ENCODE results near the gene PHYHIPL.
A peak's percentile ranks its signal among the peaks of the same experiment; 100 is the strongest.

The PHYHIPL gene

DNA sequence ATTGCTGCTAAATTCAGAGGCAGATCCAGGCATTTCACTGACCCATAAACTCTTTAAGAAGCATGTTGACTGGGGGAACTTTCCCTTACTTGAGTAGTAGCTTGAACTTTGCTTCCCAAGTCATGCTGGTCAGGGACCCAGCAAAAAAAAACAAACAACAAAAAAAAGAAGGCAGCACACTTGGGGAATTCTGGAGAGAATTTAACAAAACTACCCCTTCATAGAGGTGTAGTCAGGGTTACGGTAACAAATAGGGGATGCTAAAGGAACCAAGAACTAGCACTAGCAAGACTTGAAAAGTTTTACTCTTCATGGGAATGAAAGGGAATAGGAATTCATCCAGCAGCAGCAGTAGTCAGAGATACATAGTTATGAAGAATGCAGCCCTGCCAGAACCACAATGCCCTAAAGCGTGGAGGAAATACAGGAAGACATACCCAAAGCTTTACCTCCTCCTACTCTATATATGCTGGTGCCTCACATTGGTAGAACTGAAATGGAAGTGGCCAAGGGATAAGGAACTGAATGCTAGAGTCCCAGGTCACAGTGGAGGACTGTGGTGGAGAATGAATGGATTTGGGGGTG lies 67.3 kb downstream of the PHYHIPL start (continued):
- TF ChIP-seq ZNF518A (tag by site-specific recombination; conservative IDR thresholded peaks at IDR 0.05; ENCODE audit: low read depth) = no peak
- no peak for TF ChIP-seq ZNF24 (tag by site-specific recombination; IDR thresholded peaks at IDR 0.05)
- no peak for TF ChIP-seq ZNF600 (tag by site-specific recombination; IDR thresholded peaks at IDR 0.05)

DNA sequence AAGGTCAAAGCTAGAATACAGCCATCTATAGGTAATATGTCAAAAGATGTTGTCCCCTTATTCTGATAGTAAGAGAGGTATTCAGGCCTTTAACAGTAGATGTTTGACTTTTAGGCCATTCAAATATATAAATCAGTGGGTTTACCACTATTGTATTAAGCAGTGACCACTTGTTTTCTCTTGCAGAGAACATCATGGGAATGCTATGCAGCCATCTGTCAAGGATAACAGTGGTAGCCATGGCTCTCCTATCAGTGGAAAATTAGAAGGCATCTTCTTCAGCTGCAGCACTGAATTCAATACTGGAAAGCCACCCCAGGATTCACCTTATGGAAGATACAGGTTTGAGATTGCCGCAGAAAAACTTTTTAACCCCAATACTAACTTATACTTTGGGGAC lies 68.4 kb downstream of the PHYHIPL start:
- ChIA-PET POLR2A (no interaction called here), CTCF (interaction anchor here (1.1 to 1.2 kb wide), 2 partner anchors 336 to 381 kb away, joined by 3 to 4 read pairs; no protein-coding TSS in a partner anchor)
- no peak overlapping the region for H3K27ac ChIP-seq (ENCODE audit: extremely low read depth, low read depth, low read length)
- H3K9me3 ChIP-seq (ENCODE audit: control insufficient read depth, insufficient read depth, low read depth, low read length) = no peaks in the 10 kb centered on the region
- TF ChIP-seq ZNF274 (IDR thresholded peaks at IDR 0.05; ENCODE audit: low read length) (no peak), ZNF274 (tag by site-specific recombination; IDR thresholded peaks at IDR 0.05; ENCODE audit: borderline replicate concordance) (no peak)
- no peak overlapping the region for H3K4me3 ChIP-seq (ENCODE audit: low read depth, low read length)
- H3K36me3 ChIP-seq (ENCODE audit: control insufficient read depth in 2 of 2, insufficient read depth in 1 of 2, low read length in 2 of 2) = no peaks in the 10 kb centered on the region
- H3K4me1 ChIP-seq (ENCODE audit: control insufficient read depth, insufficient read depth, low read length) = no peaks in the 10 kb centered on the region

- Histone ChIP-seq H3K36me3 (ENCODE audit: control insufficient read depth in 2 of 2, insufficient read depth in 1 of 2, low read length in 2 of 2) (no peaks in the 10 kb centered on the region), H3K9me3 (ENCODE audit: control insufficient read depth, insufficient read depth, low read depth, low read length) (no peaks in the 10 kb centered on the region), H3K4me3 (ENCODE audit: low read depth, low read length) (no peak overlapping the region), H3K27ac (ENCODE audit: extremely low read depth, low read depth, low read length) (no peak overlapping the region), H3K4me1 (ENCODE audit: control insufficient read depth, insufficient read depth, low read length) (no peaks in the 10 kb centered on the region)
- ChIA-PET CTCF (interaction anchor here (0.7 to 1.2 kb wide), 3 partner anchors 335 to 380 kb away, joined by 3 to 4 read pairs (median 3); no protein-coding TSS in a partner anchor), POLR2A (no interaction called here)
- no peak for TF ChIP-seq ZNF433 (tag by site-specific recombination; IDR thresholded peaks at IDR 0.05; ENCODE audit: low read depth)
- TF ChIP-seq AEBP2 (tag by site-specific recombination; IDR thresholded peaks at IDR 0.05; ENCODE audit: borderline replicate concordance) = no peak
- TF ChIP-seq SP7 (tag by site-specific recombination; IDR thresholded peaks at IDR 0.05) = peak; percentile 63; the same call in 1 of the 2 replicates
- TF ChIP-seq FEZF1 (tag by site-specific recombination; IDR thresholded peaks at IDR 0.05) = peak; percentile 69
- TF ChIP-seq ZNF133 (tag by site-specific recombination; IDR thresholded peaks at IDR 0.05) = no peak
- no peak for TF ChIP-seq ZNF621 (tag by site-specific recombination; IDR thresholded peaks at IDR 0.05)
- peak; percentile 77 for TF ChIP-seq ZEB2 (tag by site-specific recombination; IDR thresholded peaks at IDR 0.05)
- no peak for TF ChIP-seq ZNF114 (tag by site-specific recombination; IDR thresholded peaks at IDR 0.05)
- no peak for TF ChIP-seq ZNF521 (tag by site-specific recombination; IDR thresholded peaks at IDR 0.05)
- TF ChIP-seq, protein P1, sequence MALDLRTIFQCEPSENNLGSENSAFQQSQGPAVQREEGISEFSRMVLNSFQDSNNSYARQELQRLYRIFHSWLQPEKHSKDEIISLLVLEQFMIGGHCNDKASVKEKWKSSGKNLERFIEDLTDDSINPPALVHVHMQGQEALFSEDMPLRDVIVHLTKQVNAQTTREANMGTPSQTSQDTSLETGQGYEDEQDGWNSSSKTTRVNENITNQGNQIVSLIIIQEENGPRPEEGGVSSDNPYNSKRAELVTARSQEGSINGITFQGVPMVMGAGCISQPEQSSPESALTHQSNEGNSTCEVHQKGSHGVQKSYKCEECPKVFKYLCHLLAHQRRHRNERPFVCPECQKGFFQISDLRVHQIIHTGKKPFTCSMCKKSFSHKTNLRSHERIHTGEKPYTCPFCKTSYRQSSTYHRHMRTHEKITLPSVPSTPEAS (tag by site-specific recombination; IDR thresholded peaks at IDR 0.05) = no peak
- no peak for TF ChIP-seq ZNF23 (tag by site-specific recombination; IDR thresholded peaks at IDR 0.05; ENCODE audit: borderline replicate concordance)
- no peak for TF ChIP-seq ZNF132 (tag by site-specific recombination; IDR thresholded peaks at IDR 0.05; ENCODE audit: borderline replicate concordance)
- no peak for TF ChIP-seq HOXD13 (CRISPR knock-in tag; IDR thresholded peaks at IDR 0.05; ENCODE audit: borderline replicate concordance)
- no peak for TF ChIP-seq ZNF561 (tag by site-specific recombination; IDR thresholded peaks at IDR 0.05; ENCODE audit: borderline replicate concordance)
- TF ChIP-seq, protein P2, sequence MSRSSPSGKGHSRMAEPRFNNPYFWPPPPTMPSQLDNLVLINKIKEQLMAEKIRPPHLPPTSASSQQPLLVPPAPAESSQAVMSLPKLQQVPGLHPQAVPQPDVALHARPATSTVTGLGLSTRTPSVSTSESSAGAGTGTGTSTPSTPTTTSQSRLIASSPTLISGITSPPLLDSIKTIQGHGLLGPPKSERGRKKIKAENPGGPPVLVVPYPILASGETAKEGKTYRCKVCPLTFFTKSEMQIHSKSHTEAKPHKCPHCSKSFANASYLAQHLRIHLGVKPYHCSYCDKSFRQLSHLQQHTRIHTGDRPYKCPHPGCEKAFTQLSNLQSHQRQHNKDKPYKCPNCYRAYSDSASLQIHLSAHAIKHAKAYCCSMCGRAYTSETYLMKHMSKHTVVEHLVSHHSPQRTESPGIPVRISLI (tag by site-specific recombination; IDR thresholded peaks at IDR 0.05) = no peak
- TF ChIP-seq, protein P3, sequence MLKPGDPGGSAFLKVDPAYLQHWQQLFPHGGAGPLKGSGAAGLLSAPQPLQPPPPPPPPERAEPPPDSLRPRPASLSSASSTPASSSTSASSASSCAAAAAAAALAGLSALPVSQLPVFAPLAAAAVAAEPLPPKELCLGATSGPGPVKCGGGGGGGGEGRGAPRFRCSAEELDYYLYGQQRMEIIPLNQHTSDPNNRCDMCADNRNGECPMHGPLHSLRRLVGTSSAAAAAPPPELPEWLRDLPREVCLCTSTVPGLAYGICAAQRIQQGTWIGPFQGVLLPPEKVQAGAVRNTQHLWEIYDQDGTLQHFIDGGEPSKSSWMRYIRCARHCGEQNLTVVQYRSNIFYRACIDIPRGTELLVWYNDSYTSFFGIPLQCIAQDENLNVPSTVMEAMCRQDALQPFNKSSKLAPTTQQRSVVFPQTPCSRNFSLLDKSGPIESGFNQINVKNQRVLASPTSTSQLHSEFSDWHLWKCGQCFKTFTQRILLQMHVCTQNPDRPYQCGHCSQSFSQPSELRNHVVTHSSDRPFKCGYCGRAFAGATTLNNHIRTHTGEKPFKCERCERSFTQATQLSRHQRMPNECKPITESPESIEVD (tag by site-specific recombination; IDR thresholded peaks at IDR 0.05) = peak; percentile 56
- TF ChIP-seq TCF7L2 (IDR thresholded peaks at IDR 0.05; ENCODE audit: borderline replicate concordance, low read depth, low read length) = peak; percentile 17; the same call in 1 of the 2 replicates
- TF ChIP-seq BCL11B (tag by site-specific recombination; IDR thresholded peaks at IDR 0.05; ENCODE audit: low read depth) = 0 out of 2 replicates have a peak, but pooled peaks have one; percentile 14
These were observed 69.2 kb downstream of the PHYHIPL start for GRCh38 chr10:59245686-59246085.
